ENCODE data around the gene CA14.
"Not testable (repeated sequence)": the region's sequence is repeated elsewhere in the genome, so short reads cannot be mapped to it uniquely, and the experiment has no call there.

CA14 gene

DNA sequence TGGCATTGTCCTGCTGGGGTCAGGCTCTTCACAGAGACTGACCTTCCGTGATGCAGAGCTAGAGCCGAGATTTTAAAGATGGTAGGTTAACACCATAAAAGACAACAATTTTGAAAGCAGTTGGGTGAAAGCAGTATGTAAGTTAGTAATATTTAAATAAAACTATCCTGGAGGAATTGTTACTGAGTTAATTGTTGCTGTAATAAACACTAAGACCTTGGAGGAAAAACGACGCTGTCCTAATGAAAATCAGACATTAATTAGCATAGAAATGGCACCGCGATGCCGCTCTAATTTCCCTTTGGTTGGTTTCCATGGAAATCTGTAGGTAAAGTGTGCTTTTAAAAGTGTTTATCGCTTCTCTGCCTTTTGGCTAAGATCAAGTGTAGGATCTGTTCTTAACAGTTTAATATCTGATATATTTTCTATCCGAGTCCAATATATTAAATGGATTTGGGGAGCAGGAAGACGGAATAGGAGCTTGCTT lies 20.9 kb upstream of the CA14 start:
- DNase-seq, result no peak

DNA sequence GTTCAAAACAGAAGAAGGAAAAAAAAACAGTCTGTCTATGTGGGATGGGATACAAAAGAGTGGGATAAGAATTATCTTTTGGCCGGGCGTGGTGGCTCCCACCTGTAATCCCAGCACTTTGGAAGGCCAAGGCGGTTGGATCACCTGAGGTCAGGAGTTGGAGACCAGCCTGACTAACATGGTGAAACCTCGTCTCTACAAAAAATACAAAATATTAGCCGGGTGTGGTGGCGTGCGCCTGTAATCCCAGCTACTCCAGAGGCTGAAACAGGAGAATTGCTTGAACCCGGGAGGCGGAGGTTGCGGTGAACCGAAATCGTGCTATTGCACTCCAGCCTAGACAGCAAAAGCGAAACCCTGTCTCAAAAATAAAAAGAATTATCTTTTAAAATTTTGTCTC lies 20.4 kb upstream of the CA14 start:
- not testable (repeated sequence) for DNase-seq

DNA sequence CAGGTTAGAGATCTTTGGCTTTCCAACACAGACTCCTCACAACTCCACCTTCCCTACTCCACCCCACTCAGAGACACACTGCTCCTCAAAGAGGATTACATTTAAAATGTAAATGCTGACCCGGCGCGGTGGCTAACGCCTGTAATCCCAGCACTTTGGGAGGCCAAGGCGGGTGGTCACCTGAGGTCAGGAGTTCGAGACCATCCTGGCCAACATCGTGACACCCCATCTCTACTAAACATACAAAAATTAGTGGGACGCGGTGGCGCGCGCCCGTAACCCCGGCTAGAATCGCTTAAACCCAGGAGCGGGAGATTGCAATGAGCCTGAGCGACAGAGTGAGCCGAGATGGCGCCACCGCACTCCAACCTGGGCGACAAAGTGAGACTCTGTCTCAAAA lies 19.8 kb upstream of the CA14 start:
- DNase-seq, result no peak

DNA sequence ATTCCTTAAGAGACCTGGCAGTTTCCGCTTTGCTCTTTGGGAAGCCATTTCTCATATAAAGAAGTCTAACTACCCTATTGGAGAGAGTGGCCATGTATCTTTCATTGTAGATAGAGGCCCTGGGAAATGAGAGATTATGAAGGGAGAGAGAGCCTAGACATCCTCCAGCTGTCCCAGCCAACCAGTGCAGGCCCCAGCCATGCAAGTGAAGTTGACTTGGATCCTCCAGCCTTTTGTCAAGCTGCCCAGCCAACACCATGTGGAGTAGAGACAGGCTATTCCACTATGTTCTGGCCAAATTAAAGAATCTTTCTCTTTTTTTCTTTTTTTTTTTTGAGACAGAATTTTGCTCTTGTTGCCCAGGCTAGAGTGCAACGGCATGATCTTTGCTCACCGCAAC lies 14.6 kb upstream of the CA14 start:
- DNase-seq, result no peak

DNA sequence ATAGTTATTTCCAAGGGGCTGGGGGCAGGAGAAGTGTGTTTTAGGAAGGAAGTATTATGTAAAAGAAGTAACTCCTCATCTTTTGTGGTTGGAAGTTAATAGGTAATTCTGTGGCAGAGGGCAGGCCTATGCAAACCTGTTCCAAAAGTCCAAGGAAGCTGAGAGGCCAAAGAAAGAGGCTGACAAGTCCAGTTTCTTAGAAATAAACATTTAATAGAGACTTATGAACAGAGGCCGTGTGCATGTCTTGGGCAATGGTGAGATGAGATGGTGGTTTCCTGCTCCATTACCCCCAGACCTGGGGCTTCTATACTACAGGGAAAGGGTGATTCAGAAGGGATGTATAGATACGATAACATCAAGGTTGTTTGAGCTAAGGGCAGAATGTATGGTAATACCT lies 7.6 kb upstream of the CA14 start:
- DNase-seq, result no peak

DNA sequence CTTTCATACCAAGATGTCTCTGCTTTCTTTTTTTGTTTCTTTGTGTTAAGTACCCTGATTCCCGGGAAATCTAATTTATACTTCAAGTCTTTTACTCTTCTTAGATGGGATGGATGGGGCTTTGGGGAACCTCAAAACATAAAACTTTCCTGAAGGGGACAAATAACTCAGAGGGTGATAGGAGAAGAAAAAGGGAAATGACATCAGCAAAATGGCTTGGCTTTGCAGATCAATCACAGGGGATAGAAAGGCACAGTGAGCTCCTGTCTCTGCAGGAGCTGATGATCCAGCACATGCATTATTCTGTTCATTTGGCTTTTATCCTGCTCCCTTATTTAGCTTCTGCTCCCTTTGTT lies 1.4 kb upstream of the CA14 start:
- no peak for DNase-seq

DNA sequence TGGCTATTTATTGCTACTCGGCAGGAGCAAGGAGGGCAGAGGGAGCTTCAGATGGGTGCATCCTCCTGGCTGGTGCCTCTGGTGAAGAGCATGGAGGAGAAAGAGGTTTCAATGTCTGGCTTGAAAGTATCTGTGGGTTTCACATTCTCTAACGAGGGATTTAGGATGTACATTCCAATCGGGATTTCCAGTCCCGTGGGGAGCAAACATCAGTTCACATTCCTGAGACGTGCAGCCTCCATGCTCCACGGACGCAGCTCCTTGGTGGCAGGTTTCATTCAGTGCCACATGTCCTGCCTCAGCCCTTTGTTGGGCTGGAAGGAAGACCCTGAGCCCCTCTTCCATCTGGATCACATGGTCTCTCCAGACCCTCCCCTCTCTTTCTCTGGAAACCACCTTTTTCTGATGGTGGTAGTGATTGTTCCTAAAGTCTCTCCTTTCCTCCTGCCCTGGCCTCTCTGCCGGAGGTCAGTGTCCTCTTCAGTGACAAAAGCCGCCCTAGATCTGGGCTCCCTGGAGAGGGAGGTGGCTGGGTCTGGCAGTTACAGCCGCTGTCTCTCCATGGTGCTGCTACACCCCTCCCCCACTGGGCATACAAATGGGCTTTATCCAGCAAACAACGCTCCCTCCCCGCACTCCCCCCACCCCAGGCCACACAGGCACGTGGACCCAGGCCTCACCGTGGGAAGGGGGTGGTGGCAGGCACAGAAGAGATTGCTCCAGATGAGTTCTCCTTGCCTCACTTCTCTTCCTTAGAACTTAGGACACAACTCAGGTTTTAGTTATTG lies 826 bp upstream of the CA14 start:
- DNase-seq, result no peak

DNA sequence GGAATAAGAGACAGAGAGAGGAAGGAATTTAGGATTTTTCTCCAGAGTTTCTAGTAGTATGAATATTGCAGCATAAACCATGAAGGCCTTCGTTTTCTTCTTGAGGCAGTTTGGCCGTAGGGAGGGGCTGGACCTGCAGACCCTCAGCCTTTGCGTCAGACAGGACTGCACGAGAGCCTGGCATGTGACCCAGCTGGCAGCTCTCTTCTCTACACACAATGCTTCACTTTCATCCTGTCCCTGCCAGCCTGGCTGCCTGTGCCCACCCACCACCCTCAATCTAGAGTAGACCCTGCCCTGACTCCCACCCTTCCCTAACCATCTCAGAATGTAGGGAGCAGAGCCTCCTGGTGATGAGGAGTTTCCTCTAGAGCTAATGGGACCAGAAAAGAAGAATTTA lies 1.6 kb downstream of the CA14 start:
- DNase-seq, result no peak

DNA sequence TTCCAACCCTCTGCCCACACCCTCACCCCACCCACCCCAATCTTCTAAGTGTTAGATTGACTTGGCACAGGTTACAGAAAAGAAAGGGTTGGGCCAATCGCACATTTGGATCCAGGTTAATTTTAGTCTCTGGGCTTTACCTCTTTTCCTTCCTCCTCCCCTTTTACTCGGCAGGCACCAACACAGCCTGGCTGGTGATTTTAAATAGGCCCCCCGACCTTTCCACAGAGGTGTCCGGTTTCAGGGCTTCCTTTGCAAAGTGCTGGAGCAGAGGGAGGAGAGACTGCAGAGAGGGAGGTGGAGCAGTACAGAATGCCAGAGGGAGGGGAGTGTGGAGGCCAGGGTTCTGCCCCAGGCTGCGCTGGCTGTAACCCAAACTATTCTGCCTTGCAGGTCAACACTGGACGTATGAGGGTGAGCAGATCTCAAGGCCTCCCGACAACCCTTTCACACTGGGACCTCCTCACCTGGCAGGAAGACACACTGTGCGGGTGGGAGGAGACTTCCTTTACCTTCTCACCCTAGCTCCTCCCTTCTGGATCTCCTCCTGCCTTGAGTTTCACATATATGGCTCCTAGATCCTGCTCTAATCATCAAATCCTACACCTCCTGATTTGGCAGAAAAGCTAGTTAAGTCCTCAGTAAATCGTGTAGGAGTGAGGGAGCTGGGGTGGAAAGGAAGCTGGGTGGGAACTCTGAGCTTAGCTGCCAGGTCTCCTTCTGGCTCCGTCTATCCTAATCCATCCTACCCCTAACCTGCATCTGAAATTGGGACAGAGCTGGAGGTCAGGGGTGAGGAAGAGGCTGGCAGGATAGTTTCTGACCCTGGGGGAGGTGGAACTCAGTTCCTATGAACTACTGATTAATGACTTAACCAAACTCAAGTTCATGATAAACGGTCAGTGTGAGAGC lies 2.4 kb downstream of the CA14 start:
- DNase-seq, result no peak

DNA sequence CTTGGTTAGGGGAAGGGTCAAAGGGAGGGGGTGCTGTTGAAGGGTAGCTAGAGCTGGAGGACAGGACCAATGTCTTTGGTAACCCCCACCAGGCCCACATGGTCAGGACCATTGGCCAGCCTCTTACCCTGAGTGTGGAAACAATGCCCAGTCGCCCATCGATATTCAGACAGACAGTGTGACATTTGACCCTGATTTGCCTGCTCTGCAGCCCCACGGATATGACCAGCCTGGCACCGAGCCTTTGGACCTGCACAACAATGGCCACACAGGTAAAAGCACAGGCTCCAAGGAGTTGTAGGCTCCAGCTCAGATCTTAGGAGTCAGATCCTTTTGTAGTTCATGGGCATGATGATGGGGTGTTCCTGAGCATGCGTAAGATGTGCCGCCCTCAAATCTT lies 3.8 kb downstream of the CA14 start:
- DNase-seq, result no peak

DNA sequence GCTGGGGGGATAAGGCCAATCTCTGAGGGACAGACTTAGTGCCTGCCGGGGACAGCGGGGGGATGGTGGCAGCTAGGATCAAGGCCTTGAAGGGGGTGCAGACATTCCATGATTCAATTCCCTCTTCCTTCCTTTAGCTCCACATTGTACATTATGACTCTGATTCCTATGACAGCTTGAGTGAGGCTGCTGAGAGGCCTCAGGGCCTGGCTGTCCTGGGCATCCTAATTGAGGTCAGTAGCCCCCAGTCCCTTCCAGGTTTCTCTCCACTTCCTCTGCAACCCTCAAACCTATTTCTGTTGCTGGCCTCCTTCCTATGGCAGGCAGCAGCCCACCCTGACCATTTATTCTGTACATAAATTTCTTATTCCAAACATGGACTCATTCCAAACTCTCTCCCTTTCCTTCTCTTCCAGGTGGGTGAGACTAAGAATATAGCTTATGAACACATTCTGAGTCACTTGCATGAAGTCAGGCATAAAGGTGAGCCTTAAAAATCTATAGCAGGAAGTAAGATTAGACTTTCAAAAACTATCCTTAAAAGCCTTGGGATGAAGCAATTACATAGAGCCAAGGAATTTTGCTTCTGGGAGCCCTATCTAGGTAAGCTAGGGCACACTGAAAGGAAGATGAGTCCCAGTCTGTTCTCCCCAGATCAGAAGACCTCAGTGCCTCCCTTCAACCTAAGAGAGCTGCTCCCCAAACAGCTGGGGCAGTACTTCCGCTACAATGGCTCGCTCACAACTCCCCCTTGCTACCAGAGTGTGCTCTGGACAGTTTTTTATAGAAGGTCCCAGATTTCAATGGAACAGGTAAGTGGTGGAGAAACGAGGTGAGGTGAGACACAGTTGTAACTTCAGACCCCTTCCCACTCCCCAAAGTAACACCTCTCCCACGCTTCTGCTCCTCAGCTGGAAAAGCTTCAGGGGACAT lies 5.1 kb downstream of the CA14 start:
- no peak for DNase-seq

DNA sequence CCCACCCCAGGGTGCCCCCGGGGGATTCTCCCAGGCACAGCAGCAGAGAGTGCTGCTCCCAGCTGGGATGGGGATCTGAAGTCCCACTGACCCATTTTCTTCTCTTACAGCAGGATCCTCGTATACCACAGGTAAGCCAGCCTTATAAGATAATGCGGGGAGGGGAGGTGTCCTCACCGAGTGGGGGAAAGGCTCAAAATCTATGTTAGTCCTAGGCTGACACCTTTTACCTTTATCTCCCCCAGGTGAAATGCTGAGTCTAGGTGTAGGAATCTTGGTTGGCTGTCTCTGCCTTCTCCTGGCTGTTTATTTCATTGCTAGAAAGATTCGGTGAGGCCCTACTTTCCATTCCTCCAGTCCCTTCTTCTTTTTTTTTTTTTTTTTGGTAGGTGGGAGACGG lies 6.0 kb downstream of the CA14 start:
- no peak for DNase-seq

DNA sequence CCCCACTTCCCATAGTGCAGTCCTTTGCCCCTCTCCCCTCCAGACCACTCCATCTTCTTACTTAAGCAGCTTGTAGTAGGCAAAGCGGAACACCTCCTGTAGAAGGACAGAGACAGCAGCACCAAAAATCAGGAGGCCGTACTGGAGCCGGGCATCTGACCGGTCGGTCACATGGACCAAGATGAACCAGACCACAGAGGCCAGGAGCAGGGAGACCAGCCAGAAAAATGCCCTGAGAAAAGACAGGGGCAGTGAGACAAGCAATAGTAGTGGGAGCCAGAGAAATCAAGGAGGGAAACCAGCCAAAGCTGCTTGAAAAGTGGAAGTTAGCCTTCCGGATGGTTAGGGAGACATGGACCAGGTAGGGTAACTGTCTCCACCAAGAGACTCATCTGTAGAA lies 10.3 kb downstream of the CA14 start:
- no peak for DNase-seq

DNA sequence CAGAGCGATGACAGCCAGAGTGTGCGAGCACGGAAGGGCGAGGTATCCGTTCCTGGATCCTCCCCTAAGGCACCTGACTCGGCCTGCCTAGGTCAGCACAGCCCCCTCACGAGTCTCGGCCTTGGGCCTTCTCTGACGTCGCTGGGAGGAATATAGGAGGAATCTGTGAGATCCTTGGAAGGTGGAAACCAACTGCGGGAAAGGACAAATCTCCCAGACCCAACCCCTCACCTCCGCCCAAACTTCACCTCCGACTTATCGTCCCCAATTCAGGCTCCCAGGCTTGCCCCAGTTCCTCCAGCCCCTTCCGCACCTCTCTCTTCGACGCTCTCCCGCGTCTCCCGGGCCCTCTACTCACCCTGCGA lies 10.7 kb downstream of the CA14 start:
- peak; percentile 59 for DNase-seq

DNA sequence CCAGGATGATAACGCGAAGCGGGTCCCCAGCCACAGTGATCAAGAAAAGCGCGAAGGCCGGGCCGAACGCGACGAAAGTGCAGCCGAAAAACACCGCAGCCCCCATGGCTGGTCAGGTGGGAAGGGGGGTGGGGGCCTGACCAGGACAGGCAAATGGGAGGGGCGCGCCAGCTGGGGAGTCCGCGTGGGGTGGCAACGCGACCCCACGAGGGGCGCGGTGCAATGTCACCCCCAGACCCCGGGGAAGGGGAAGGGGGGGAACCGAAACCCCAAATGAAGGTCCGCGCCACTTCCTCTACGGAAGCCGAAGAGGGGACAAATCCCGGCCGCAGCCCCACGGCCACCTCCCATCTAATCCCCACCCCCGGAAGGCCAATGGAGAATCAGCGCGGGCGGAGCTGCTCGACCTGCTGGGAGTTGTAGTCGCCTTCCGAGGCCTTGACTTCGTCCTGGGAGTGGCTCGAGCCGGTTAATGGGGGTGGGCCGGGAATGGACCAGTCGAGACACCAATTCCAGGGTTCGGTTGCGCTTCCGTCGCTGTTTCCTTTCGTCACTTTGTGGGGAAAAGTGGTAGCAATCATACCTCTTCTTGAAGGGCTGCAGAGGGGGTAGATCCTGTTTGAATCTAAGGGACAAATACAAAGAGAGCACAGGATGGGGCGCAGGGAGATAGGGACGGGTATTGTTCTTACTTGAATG lies 11.3 kb downstream of the CA14 start, which contains the start of gene APH1A:
TSS of gene APH1A (minus strand) at position 312 of the 699 bp plus-strand sequence. CDS start at position 106, 206 bp downstream.
- DNase-seq, result peak; percentile 94

DNA sequence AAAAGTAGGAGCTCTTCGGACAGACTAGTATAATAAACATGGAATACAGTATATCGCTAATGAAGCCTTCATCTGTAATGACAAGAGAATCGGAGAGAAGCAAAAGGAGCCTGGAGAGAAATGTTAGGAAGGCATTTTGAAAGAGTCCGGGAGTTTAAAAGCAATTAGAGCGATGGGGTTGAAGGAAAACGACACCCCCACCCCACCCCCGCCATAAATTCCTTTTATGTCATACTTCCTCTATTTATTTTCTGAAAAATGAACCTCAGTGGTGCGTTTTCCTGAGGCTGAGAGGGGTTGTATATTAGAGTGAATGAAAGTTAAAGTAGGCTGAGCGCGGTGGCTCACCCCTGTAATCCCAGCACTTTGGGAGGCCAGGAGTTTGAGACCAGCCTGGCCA lies 11.9 kb downstream of the CA14 start:
- no peak for DNase-seq

DNA sequence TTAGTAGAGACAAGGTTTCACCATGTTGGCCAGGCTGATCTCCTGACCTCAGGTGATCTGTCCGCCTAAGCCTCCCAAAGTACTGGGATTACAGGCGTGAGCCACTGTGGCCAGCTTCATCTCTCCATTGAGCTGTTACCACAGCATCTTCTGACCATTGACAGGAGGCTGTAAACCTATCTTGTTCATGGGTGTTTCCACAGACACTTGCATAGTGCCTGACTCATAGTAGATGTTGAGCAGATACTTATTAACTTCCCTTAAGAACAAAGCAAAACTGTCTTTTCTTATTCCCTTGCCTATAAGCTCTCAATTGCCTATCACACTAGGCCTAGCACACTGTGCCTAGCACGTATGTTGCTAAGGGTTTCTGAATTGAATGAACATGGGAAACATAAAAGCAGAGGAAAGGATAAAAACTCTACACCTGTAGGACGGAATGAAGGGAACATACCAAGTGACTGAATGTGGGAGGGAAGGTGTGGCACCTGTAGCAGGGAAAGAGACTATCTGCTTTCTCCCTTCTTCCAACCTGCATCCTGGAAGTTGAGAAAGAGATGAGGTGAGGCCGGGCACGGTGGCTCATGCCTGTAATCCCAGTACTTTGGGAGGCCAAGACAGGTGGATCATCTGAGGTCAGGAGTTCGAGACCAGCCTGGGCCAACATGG lies 13.9 kb downstream of the CA14 start:
- no peak for DNase-seq

DNA sequence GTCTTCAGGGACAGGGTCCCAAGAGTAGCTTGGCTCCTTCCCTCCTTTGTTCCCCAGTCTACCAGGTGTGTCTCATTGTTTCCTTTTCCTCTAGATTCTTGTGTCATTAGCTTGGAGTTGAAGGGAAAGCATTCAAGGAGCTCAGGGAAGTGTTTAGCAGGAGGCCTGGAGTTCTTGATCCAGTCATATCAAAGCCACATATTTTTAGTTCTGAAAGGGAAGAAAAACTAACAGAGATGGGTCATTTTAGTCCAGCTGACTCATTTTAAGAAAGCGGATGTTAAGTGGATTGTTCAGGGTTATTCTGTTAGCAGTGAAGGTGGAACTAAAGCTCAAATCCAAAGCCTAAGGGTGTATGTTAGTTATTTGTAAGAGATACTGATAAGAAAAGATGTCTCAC lies 15.7 kb downstream of the CA14 start:
- DNase-seq, result no peak

DNA sequence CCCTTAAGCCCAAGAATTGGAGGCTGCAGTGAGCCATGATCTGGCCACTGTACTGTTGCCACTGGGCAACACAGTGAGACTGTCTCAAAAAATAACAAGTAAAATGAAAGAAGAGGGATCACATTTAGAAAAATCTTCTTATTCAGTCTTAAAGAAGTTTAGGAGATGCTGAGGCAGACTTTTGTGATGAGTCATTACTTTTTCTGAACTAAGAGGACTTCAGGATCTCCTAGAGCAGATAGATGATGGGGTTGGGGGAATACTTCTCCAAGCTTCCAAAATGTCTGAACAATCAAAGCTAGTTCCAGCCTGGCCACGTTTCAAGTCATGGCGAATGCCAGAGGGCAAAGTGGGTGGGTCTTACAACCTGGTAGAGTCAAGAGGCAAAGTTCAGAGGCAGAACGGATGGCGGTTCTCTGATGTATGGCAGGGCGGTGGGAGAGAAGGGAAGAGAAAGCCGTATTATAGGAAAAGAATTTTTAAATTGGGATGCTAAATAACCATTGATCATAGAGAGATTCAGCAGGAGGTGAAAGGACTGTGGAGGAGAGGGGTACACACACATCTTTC lies 22.6 kb downstream of the CA14 start:
- no peak for DNase-seq

DNA sequence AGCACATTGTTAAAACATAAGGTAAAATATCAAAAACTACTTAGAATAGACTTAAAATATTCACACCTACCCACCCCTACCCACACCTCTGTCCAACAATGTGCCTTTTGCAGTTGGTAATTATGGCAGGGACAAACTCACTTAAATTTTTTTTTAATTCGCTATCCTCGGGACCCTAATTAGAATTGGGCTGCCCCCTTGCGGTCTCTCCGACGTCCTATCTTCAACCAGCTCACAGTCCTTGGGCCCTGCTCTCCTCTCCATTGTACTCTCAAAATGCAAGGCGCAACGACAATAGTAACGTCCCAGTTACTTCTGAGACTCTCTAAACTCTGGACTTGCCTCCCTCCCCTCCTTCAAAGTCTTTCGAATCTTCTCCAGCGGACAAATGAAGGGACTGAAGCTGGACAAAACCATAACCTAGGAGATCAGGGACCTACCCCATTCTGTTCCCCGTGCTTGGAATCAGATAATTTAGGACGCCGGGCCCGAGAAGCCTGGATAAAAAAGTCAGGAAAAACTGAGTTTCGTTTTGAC lies 23.7 kb downstream of the CA14 start:
- DNase-seq, result peak; percentile 73
